K562 (cell line): ENCODE results near the gene RIN3.

Experiments used
- BRCA1 ChIP-seq, 2 experiments: fragments of 450-650 bp in 1 of 2; sonication (generic) in 1 of 2; formaldehyde crosslinking in 1 of 2; IDR thresholded peaks; 2 replicates each; pipeline versions ENCODE4 v1.5.0 to v1.6.1; 2017 to 2020; ENCODE audit warnings: mild to moderate bottlenecking in 1 of 2, missing genetic modification reagents in 1 of 2
- SIN3A ChIP-seq, 2 experiments: fragments of 150-350 bp in 1 of 2; IDR thresholded peaks; 2 replicates each; pipeline ENCODE4 v1.6.1; 2011 to 2016; ENCODE audit warnings: borderline replicate concordance in 2 of 2, low read depth in 2 of 2, low read length in 2 of 2, mild to moderate bottlenecking in 2 of 2, moderate library complexity in 2 of 2; ENCODE audit not compliant: control insufficient read depth in 1 of 2

GRCh38 chr14:92553438-92553837 lies 39.9 kb downstream of the RIN3 start:
- TF ChIP-seq BRCA1 (IDR thresholded peaks at IDR 0.05) (no peak), BRCA1 (CRISPR knock-in tag; IDR thresholded peaks at IDR 0.05) (no peak), SIN3A (IDR thresholded peaks at IDR 0.05; ENCODE audit: borderline replicate concordance in 2 of 2, control insufficient read depth in 1 of 2, low read depth in 2 of 2, low read length in 2 of 2) (no peak)
